ENCODE results near the gene SETD6.
"Not testable (repeated sequence)": the region's sequence is repeated elsewhere in the genome, so short reads cannot be mapped to it uniquely, and the experiment has no call there.

Gene SETD6

GRCh38 chr16:58542291-58542690 is 27.0 kb downstream of the SETD6 start:
- no peak for DNase-seq

- no peak for DNase-seq
These were observed 28.4 kb downstream of the SETD6 start for GRCh38 chr16:58543685-58544084.

GRCh38 chr16:58548378-58548777 is 33.1 kb downstream of the SETD6 start:
- DNase-seq = no peak

GRCh38 chr16:58551496-58551895 is 36.2 kb downstream of the SETD6 start:
- no peak for DNase-seq

- no peak for DNase-seq
These were observed 41.4 kb downstream of the SETD6 start for GRCh38 chr16:58556678-58557077.

- no peak for DNase-seq
These were observed 47.9 kb downstream of the SETD6 start for GRCh38 chr16:58563235-58563634.

GRCh38 chr16:58563775-58564174 is 48.5 kb downstream of the SETD6 start:
- DNase-seq = peak in 1 of 3 donors; percentile 10

- not testable (repeated sequence) for DNase-seq
These were observed 50.4 kb downstream of the SETD6 start for GRCh38 chr16:58565697-58566096.

Data from suppressor macrophage treated with lipopolysaccharide for 1 hour (primary cell).